ENCODE results near the gene LIMCH1.

LIMCH1 gene

DNA sequence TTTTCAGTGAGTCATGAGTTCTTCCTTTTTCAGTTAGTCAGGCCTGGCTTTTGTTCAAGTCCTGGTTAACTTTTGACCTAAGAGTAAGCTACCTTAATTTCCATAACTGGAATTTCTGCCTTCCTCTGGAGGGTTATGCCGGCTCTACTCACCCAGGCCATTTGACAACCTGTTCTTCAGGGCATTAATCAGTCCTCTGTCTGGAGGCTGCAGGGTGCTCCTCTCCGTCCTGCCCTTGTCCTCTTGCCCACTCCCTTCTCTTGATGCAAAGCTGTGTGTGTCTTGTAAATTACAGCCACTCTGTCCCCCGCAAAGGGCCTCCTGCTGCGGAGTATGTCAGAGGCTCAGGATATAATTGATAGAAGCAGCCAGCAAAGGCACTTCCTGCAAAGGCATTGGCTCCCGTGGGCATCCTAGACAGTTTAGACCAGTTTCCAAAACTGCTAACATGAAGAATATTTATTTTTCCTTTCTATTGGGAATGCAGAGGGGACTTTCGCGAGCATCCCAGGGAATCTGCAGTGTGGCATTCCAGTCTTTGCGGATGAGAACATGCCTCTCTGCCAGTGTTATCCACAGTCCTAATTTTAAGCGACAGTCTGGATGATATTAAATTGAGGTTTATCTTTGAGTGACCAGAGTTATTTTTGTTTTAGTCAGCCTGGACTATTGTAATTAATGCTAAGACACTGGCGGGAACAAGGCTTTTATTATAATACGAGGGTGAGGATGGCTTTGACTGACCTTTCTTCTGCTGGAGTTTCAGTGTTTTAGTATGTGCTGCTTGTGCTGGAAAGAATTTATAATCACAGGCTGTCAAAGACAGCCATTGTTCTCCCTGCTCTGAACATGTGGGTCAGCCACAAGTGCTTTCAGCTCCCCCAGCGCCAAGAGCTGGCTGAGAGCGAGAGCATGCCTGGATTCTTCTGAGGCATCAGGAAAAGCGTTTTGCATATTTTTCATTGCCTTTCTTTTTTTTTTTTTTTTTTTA lies 74.2 kb downstream of the LIMCH1 start:
- TF ChIP-seq, protein P1, sequence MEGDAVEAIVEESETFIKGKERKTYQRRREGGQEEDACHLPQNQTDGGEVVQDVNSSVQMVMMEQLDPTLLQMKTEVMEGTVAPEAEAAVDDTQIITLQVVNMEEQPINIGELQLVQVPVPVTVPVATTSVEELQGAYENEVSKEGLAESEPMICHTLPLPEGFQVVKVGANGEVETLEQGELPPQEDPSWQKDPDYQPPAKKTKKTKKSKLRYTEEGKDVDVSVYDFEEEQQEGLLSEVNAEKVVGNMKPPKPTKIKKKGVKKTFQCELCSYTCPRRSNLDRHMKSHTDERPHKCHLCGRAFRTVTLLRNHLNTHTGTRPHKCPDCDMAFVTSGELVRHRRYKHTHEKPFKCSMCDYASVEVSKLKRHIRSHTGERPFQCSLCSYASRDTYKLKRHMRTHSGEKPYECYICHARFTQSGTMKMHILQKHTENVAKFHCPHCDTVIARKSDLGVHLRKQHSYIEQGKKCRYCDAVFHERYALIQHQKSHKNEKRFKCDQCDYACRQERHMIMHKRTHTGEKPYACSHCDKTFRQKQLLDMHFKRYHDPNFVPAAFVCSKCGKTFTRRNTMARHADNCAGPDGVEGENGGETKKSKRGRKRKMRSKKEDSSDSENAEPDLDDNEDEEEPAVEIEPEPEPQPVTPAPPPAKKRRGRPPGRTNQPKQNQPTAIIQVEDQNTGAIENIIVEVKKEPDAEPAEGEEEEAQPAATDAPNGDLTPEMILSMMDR (IDR thresholded peaks at IDR 0.05; ENCODE audit: insufficient read depth, low read length, poor library complexity, severe bottlenecking), result no peak
- H3K4me3 ChIP-seq (replicated peaks; ENCODE audit: low read depth, low read length), result no peak overlapping the region
- no peaks in the 10 kb centered on the region for H3K36me3 ChIP-seq (ENCODE audit: control insufficient read depth, insufficient read depth, low read length)
- no peak for DNase-seq (ENCODE audit: extremely low read depth, insufficient read length)
- no peaks in the 10 kb centered on the region; the same call in 1 of the 2 replicates for H3K27me3 ChIP-seq (replicated peaks; ENCODE audit: control insufficient read depth, insufficient read depth, low read length)

DNA sequence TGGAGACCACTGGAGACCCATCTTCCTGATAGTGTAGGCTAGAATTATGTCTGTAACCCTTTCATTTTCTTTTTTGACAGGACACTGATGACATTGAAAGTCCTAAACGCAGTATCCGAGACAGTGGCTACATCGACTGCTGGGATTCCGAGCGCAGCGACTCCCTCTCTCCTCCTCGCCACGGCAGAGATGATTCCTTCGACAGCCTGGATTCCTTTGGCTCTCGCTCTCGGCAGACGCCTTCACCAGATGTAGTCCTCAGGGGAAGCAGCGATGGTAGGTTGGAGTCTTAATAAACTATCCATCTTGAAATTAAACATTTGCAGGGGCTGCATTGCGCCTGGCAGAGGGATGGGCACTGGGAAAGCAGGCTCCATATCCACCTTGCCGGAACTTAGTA lies 75.4 kb downstream of the LIMCH1 start:
- no peaks in the 10 kb centered on the region; the same call in 1 of the 2 replicates for H3K27me3 ChIP-seq (replicated peaks; ENCODE audit: control insufficient read depth, insufficient read depth, low read length)

DNA sequence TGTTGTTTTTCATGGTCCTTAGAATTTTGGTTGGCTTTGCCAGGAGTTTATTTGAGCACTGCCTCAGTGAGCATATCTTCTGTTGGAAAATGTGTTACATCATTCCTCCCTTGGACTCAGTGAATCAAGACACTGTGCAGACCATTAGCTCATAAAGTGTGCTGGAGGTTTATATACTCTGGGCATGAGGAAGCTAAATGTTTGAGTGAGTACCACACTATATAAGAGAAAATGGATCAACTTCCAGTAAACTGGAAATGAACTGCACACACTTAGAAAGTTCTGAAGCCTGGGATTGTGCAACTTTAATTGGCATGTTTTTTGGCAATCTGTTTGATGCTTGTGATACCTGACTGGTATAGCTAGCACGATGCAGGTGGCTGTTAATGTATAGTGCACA lies 75.9 kb downstream of the LIMCH1 start:
- no peaks in the 10 kb centered on the region for H3K36me3 ChIP-seq (ENCODE audit: control insufficient read depth, insufficient read depth, low read length)
- no peaks in the 10 kb centered on the region; the same call in 1 of the 2 replicates for H3K27me3 ChIP-seq (replicated peaks; ENCODE audit: control insufficient read depth, insufficient read depth, low read length)
- TF ChIP-seq, protein P1 (IDR thresholded peaks at IDR 0.05; ENCODE audit: insufficient read depth, low read length, poor library complexity, severe bottlenecking), result no peak
- DNase-seq (ENCODE audit: extremely low read depth, insufficient read length), result no peak
- no peak overlapping the region for H3K4me3 ChIP-seq (replicated peaks; ENCODE audit: low read depth, low read length)

More for the DNA sequence above, 75.4 kb downstream of the LIMCH1 start:
- Histone ChIP-seq H3K36me3 (ENCODE audit: control insufficient read depth, insufficient read depth, low read length) (no peaks in the 10 kb centered on the region), H3K4me3 (replicated peaks; ENCODE audit: low read depth, low read length) (no peak overlapping the region)
- TF ChIP-seq, protein P1 (IDR thresholded peaks at IDR 0.05; ENCODE audit: insufficient read depth, low read length, poor library complexity, severe bottlenecking), result no peak
- no peak for DNase-seq (ENCODE audit: extremely low read depth, insufficient read length)

DNA sequence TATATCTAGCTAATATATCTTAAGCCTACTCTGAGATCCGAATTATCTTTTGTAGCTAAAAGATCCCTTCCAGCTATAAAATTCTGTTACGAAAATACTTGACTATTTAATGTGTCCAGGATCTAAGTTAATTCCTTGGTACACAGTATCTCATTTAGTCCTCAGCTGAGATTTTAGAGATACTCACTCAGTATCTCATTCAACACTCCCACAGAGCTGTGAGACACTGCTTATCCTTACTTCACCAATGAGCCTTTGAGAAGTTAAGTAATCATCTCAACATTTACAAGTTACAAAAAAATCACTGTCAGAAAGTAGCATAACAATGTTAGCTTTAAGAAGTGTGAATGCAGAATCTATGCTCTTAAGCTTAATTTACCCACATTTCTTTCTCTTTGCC lies 76.6 kb downstream of the LIMCH1 start:
- no peaks in the 10 kb centered on the region for H3K36me3 ChIP-seq (ENCODE audit: control insufficient read depth, insufficient read depth, low read length)
- H3K27me3 ChIP-seq (replicated peaks; ENCODE audit: control insufficient read depth, insufficient read depth, low read length), result no peaks in the 10 kb centered on the region
- H3K4me3 ChIP-seq (replicated peaks; ENCODE audit: low read depth, low read length), result no peak overlapping the region
- no peak for DNase-seq (ENCODE audit: extremely low read depth, insufficient read length)
- TF ChIP-seq, protein P1 (IDR thresholded peaks at IDR 0.05; ENCODE audit: insufficient read depth, low read length, poor library complexity, severe bottlenecking), result no peak

DNA sequence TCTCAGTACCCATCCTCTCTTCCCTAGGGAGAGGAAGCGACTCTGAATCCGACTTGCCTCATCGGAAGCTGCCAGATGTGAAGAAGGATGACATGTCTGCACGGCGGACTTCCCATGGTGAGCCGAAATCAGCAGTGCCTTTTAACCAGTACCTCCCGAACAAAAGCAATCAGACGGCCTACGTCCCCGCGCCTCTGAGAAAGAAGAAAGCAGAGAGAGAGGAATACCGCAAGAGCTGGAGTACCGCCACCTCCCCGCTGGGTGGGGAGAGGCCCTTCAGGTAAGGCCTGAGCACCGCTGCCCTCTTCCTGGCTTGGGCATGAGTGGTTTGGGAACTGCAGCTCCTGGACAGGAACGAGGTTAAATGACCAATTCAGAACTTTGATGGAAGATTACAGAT lies 81.2 kb downstream of the LIMCH1 start:
- TF ChIP-seq, protein P1 (IDR thresholded peaks at IDR 0.05; ENCODE audit: insufficient read depth, low read length, poor library complexity, severe bottlenecking), result no peak
- no peaks in the 10 kb centered on the region for H3K36me3 ChIP-seq (ENCODE audit: control insufficient read depth, insufficient read depth, low read length)
- H3K27me3 ChIP-seq (replicated peaks; ENCODE audit: control insufficient read depth, insufficient read depth, low read length), result no peaks in the 10 kb centered on the region; the same call in 1 of the 2 replicates
- no peak overlapping the region for H3K4me3 ChIP-seq (replicated peaks; ENCODE audit: low read depth, low read length)
- DNase-seq (ENCODE audit: extremely low read depth, insufficient read length), result no peak

Data from GM06990 (cell line).